DOHH2 (cell line): ENCODE measurements around the gene PRDM11.

Experiments
- CTCF ChIP-seq: fragments of 200-600 bp; sonication (generic); IDR thresholded peaks from one replicate; pipeline ENCODE4 v1.5.1; 2014; ENCODE audit warnings: antibody characterized with exemption, mild to moderate bottlenecking, low read depth, low read length; ENCODE audit not compliant: poor library complexity, severe bottlenecking
- EZH2phosphoT487 ChIP-seq: fragments of 200-600 bp; sonication (generic); IDR thresholded peaks from 2 replicates; pipeline ENCODE4 v1.6.1; 2017; ENCODE audit warnings: borderline replicate concordance, mild to moderate bottlenecking, antibody characterized with exemption, low read length, moderate library complexity, mixed read lengths

DNA sequence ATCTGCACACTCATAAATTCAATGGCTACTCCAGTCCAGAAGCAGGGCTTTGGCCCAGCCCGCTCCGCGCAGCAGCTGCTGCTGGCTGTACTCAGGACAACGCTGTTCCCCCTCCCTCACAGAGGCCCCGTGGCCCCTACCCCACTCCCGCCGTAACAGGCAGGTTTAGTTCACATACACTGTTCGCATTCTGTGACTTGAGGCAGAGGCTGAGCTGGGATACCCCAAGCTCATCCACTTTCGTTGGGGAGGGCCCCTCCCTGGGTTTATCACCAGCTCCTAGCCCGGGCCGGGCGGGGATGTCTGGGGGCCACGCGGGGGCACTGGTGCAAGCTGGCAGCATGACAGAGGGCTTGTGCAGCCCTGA, 87.3 kb downstream of the PRDM11 start:
- TF ChIP-seq CTCF (peak; percentile 10), EZH2phosphoT487 (no peak)
